ENCODE measurements around the gene PTBP3. TPM values are rescaled to one million over a fixed set of nuclear protein-coding genes. Genes with fewer than 3 reads are reported as not detected.

Gene PTBP3
- polyA plus RNA-seq, 1 of the 3 experiments (the other 2 are of a cell fraction) = 6.1 TPM

GRCh38 chr9:112360047-112360804 lies 26.8 kb upstream of the PTBP3 start:
- WGBS (ENCODE audit: low lambda C conversion rate) = 67% methylated on average over 5 of the region's 5 CpGs
- H3K36me3 ChIP-seq (replicated peaks in 1 of 2; ENCODE audit: control insufficient read depth in 1 of 2, insufficient read depth in 2 of 2, low read length in 1 of 2) = no peaks in the 10 kb centered on the region
- no peak overlapping the region for H2AFZ ChIP-seq (ENCODE audit: low read depth)
- H3K9me3 ChIP-seq = no peaks in the 10 kb centered on the region
- H3K4me3 ChIP-seq (ENCODE audit: low read depth in 2 of 2, low read length in 1 of 2) = no peak overlapping the region
- no peaks in the 10 kb centered on the region for H3K9me2 ChIP-seq
- H3K27me3 ChIP-seq (ENCODE audit: insufficient read depth) = no peaks in the 10 kb centered on the region
- no peak for DNase-seq
- 0 out of 2 replicates have a peak overlapping the region, but pooled peaks have one; percentile 16 for H3K4me2 ChIP-seq
- no peaks in the 10 kb centered on the region for H3K79me2 ChIP-seq (ENCODE audit: insufficient read depth)
- H3F3A ChIP-seq (replicated peaks; ENCODE audit: insufficient read depth) = peaks cover 5% of the 10 kb centered on the region
- ChIA-PET POLR2A (no interaction called here), CTCF (interaction anchor here (0.8 to 6.0 kb wide), 23 partner anchors 9 to 601 kb away, joined by 3 to 63 read pairs (median 4); partner anchors contain the start of gene PTBP3)
- H3K27ac ChIP-seq (ENCODE audit: low read depth in 2 of 2, low read length in 1 of 2) = peak overlapping the region in 1 of 2 experiments; percentile 72; a peak in 2 of 4 replicates
- no peaks in the 10 kb centered on the region for H3K4me1 ChIP-seq (ENCODE audit: control insufficient read depth in 1 of 2, insufficient read depth in 2 of 2, low read depth in 1 of 2, low read length in 1 of 2)
- TF ChIP-seq GABPA (IDR thresholded peaks at IDR 0.05; ENCODE audit: low read depth) (no peak), FOXJ3 (CRISPR knock-in tag; IDR thresholded peaks at IDR 0.05) (no peak), FOSL2 (IDR thresholded peaks at IDR 0.05; ENCODE audit: borderline replicate concordance, low read depth) (0 out of 2 replicates have a peak, but pooled peaks have one; percentile 17), NFIC (IDR thresholded peaks at IDR 0.05; ENCODE audit: borderline replicate concordance) (peak; percentile 20; the same call in 1 of the 2 replicates)
- no peak overlapping the region for H3K9ac ChIP-seq
- no peaks in the 10 kb centered on the region for H4K20me1 ChIP-seq (ENCODE audit: insufficient read depth)

DNA sequence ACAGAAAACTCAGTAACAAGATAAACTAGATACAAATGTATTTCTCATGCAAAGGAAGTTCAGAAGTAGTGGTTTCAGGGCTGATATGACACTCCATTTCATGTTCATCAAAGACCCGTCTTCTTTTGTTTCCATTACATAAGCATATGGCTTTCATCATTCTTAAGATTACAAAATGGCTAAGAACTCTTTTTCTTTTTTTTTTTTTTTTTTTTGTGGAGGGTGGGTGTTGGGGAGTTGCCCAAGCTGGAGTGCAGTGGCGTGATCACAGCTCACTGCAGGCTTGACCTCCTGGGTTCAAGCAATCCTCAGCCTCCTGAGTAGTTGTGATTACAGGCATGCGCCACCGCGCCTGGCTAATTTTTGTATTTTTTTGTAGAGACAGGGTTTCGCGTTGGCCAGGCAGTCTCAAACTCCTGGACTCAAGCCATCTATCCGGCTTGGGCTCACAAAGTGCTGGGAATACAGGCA lies 22.0 kb upstream of the PTBP3 start:
- H3K36me3 ChIP-seq (replicated peaks in 1 of 2; ENCODE audit: control insufficient read depth in 1 of 2, insufficient read depth in 2 of 2, low read length in 1 of 2) = no peaks in the 10 kb centered on the region
- POLR2A ChIA-PET = no interaction called here

More for the DNA sequence above, 22.0 kb upstream of the PTBP3 start:
- no peaks in the 10 kb centered on the region for H3K9me3 ChIP-seq
- no peaks in the 10 kb centered on the region for H3K79me2 ChIP-seq (ENCODE audit: insufficient read depth)
- CTCF ChIA-PET = interaction anchor here (1.6 kb wide), 1 partner anchor 258 kb away, joined by 10 read pairs; no protein-coding TSS in a partner anchor
- H3K4me1 ChIP-seq (ENCODE audit: control insufficient read depth in 1 of 2, insufficient read depth in 2 of 2, low read depth in 1 of 2, low read length in 1 of 2) = no peaks in the 10 kb centered on the region
- no peak overlapping the region for H2AFZ ChIP-seq (ENCODE audit: low read depth)
- no peak overlapping the region for H3K4me2 ChIP-seq
- no peak for DNase-seq
- H4K20me1 ChIP-seq (ENCODE audit: insufficient read depth) = no peaks in the 10 kb centered on the region
- TF ChIP-seq TEAD4 (IDR thresholded peaks at IDR 0.05; ENCODE audit: borderline replicate concordance, insufficient read depth) = no peak
- TF ChIP-seq JUND (IDR thresholded peaks at IDR 0.05) = no peak
- TF ChIP-seq CHD2 (IDR thresholded peaks at IDR 0.05; ENCODE audit: low read length, partially characterized antibody) = no peak
- TF ChIP-seq GATA2 (CRISPR knock-in tag; IDR thresholded peaks at IDR 0.05) = no peak
- no peak for TF ChIP-seq USF1 (IDR thresholded peaks at IDR 0.05; ENCODE audit: borderline replicate concordance, low read depth)
- no peak for TF ChIP-seq YY1 (IDR thresholded peaks at IDR 0.05; ENCODE audit: low read depth)
- no peak for TF ChIP-seq FOXM1 (IDR thresholded peaks at IDR 0.05; ENCODE audit: low read depth)
- no peak for TF ChIP-seq EZH2phosphoT487 (IDR thresholded peaks at IDR 0.05; ENCODE audit: borderline replicate concordance, low read depth)
- no peak for TF ChIP-seq SIN3A (IDR thresholded peaks at IDR 0.05; ENCODE audit: borderline replicate concordance, low read depth, low read length)
- no peak overlapping the region for H3K4me3 ChIP-seq (ENCODE audit: low read depth in 2 of 2, low read length in 1 of 2)
- H3K27ac ChIP-seq (ENCODE audit: low read depth in 2 of 2, low read length in 1 of 2) = no peak overlapping the region
- no peaks in the 10 kb centered on the region for H3K9me2 ChIP-seq
- H3F3A ChIP-seq (replicated peaks; ENCODE audit: insufficient read depth) = peaks cover 4% of the 10 kb centered on the region
- WGBS (ENCODE audit: low lambda C conversion rate) = 88% methylated on average over 8 of the region's 8 CpGs
- H3K27me3 ChIP-seq (ENCODE audit: insufficient read depth) = no peaks in the 10 kb centered on the region
- H3K9ac ChIP-seq = no peak overlapping the region
